Gastrocnemius medialis (tissue), 4 donors: ENCODE measurements around the gene ZNF624.
"Not testable (repeated sequence)": the region's sequence is repeated elsewhere in the genome, so short reads cannot be mapped to it uniquely, and the experiment has no call there.

Source experiments
- POLR2A ChIP-seq, 2 donors: fragments of 450-650 bp; IDR thresholded peaks; one replicate each; pipeline ENCODE4 v1.6.1; 2017; ENCODE audit warnings: antibody characterized with exemption in 2 of 2, mild to moderate bottlenecking in 2 of 2, moderate library complexity in 2 of 2
- TF ChIP-seq, protein P1 (sequence below), 5 experiments: fragments of 450-650 bp in 3 of 5; fragments of 200-600 bp in 2 of 5; sonication (generic) in 2 of 5; IDR thresholded peaks in 4 of 5; conservative IDR thresholded peaks in 1 of 5; 1 replicate in 4 of 5; 2 replicates in 1 of 5; pipeline ENCODE4 v1.5.1; 2016 to 2019; ENCODE audit warnings: antibody characterized with exemption in 5 of 5, mild to moderate bottlenecking in 3 of 5, moderate library complexity in 3 of 5

DNA sequence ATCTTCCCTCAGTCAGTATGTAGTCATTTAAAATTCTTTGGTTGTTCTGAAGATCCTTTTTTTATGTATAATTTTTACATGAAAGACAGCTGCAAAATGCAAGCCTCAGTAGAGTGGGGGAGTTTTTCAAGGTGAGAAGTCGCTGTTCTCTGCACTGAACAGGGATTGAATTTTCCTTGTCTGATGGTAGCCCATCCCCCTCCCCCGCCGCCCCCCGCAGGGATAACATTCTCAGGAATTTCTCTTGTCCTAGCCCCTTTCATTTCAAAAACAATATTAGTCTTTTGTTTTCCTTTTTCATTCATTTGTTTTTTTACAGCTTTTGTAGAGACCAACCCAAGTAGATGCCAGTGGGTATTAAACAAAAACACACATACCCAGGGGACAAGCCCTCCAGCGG lies 33.5 kb upstream of the ZNF624 start:
- TF ChIP-seq, protein P1, sequence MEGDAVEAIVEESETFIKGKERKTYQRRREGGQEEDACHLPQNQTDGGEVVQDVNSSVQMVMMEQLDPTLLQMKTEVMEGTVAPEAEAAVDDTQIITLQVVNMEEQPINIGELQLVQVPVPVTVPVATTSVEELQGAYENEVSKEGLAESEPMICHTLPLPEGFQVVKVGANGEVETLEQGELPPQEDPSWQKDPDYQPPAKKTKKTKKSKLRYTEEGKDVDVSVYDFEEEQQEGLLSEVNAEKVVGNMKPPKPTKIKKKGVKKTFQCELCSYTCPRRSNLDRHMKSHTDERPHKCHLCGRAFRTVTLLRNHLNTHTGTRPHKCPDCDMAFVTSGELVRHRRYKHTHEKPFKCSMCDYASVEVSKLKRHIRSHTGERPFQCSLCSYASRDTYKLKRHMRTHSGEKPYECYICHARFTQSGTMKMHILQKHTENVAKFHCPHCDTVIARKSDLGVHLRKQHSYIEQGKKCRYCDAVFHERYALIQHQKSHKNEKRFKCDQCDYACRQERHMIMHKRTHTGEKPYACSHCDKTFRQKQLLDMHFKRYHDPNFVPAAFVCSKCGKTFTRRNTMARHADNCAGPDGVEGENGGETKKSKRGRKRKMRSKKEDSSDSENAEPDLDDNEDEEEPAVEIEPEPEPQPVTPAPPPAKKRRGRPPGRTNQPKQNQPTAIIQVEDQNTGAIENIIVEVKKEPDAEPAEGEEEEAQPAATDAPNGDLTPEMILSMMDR (IDR thresholded peaks at IDR 0.05 in 4 of 5, conservative IDR thresholded peaks at IDR 0.05 in 1 of 5) = not testable (repeated sequence)
- TF ChIP-seq POLR2A (IDR thresholded peaks at IDR 0.05) = not testable (repeated sequence)
